ENCODE data around the gene LTBP1.
A peak's percentile ranks its signal among the peaks of the same experiment; 100 is the strongest.

The LTBP1 gene

GRCh38 chr2:33392366-33392765 lies 445.6 kb downstream of the LTBP1 start:
- TF ChIP-seq CEBPB (IDR thresholded peaks at IDR 0.05) (no peak), EP300 (IDR thresholded peaks at IDR 0.05; ENCODE audit: borderline replicate concordance) (no peak), NFIC (IDR thresholded peaks at IDR 0.05) (no peak), ZBTB7A (IDR thresholded peaks at IDR 0.05; ENCODE audit: low read depth) (no peak), EGR1 (IDR thresholded peaks at IDR 0.05) (no peak), CREB1 (IDR thresholded peaks at IDR 0.05; ENCODE audit: low read depth) (no peak), USF1 (IDR thresholded peaks at IDR 0.05) (no peak), TAF1 (IDR thresholded peaks at IDR 0.05; ENCODE audit: low read depth) (no peak)
- TF ChIP-seq, protein P1, sequence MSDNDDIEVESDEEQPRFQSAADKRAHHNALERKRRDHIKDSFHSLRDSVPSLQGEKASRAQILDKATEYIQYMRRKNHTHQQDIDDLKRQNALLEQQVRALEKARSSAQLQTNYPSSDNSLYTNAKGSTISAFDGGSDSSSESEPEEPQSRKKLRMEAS (IDR thresholded peaks at IDR 0.05), result no peak

DNA sequence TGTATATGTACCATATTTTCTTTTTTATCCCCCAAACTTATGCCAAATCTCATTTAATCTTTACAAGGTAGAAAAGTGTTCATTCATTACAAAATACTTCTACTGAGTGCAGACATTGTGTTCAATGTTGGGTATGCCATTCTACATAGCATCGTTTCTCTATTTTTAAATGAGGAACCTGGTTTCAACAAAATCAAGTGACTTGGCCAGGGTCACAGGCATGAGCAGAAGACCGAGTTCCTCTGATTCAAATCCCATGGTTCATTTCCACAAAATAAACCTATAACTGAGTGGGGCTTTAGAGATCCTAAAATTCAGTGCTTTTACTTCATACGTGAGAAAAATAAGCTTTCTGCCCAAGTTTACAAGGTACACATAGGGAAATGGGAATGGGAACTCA lies 448.3 kb downstream of the LTBP1 start:
- TF ChIP-seq, protein P1 (IDR thresholded peaks at IDR 0.05), result no peak
- no peak for TF ChIP-seq REST (IDR thresholded peaks at IDR 0.05; ENCODE audit: low read depth)
- TF ChIP-seq EP300 (IDR thresholded peaks at IDR 0.05; ENCODE audit: borderline replicate concordance), result no peak
- TF ChIP-seq USF1 (IDR thresholded peaks at IDR 0.05), result no peak
- TF ChIP-seq EGR1 (IDR thresholded peaks at IDR 0.05), result no peak
- TF ChIP-seq CREB1 (IDR thresholded peaks at IDR 0.05; ENCODE audit: low read depth), result no peak

DNA sequence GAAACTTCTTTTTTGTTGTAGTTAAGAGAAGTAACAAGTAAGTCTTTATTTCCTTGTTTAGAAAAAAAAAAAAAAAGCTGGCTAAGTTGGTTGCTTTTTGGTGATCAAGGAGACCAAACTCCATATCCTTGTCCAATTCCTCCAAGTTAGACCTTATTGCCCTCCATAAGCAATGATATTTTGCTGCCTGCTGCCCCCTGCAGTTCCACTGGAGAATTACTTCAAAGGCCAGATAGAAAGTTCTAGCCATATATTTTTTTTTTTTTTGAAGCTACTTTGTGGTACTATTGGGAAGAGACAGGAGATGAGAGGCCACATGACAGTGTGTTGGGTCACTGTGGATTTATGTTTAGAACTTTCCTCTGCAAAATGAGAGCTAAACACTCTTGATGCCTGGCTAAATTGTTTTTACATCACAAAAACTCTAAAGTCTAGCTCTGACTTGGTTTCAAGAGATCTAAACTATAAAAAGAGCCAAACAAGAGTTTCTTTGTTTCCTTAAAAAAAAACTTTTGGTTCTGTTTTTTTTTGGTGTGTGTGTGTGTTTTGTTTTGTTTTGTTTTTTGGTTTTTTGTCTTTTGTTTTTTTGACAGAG lies 449.0 kb downstream of the LTBP1 start:
- TF ChIP-seq, protein P1 (IDR thresholded peaks at IDR 0.05), result no peak
- no peak for TF ChIP-seq TCF12 (IDR thresholded peaks at IDR 0.05; ENCODE audit: low read depth)
- TF ChIP-seq YY1 (IDR thresholded peaks at IDR 0.05; ENCODE audit: low read depth), result no peak
- no peak for TF ChIP-seq CREB1 (IDR thresholded peaks at IDR 0.05; ENCODE audit: low read depth)
- TF ChIP-seq NFIC (IDR thresholded peaks at IDR 0.05), result no peak
- TF ChIP-seq TAF1 (IDR thresholded peaks at IDR 0.05; ENCODE audit: low read depth), result no peak
- peak; percentile 60 for TF ChIP-seq RAD21 (IDR thresholded peaks at IDR 0.05; ENCODE audit: low read depth)

GRCh38 chr2:33404321-33404720 lies 457.6 kb downstream of the LTBP1 start:
- TF ChIP-seq CREB1 (IDR thresholded peaks at IDR 0.05; ENCODE audit: low read depth), result no peak
- TF ChIP-seq TEAD4 (IDR thresholded peaks at IDR 0.05), result no peak
- TF ChIP-seq FOXM1 (IDR thresholded peaks at IDR 0.05; ENCODE audit: borderline replicate concordance, low read depth), result no peak
- TF ChIP-seq EP300 (IDR thresholded peaks at IDR 0.05; ENCODE audit: borderline replicate concordance), result no peak
- no peak for TF ChIP-seq ZBTB7A (IDR thresholded peaks at IDR 0.05; ENCODE audit: low read depth)
- no peak for TF ChIP-seq NFIC (IDR thresholded peaks at IDR 0.05)
- TF ChIP-seq RAD21 (IDR thresholded peaks at IDR 0.05; ENCODE audit: low read depth), result no peak
- no peak for TF ChIP-seq REST (IDR thresholded peaks at IDR 0.05; ENCODE audit: low read depth)
- TF ChIP-seq YY1 (IDR thresholded peaks at IDR 0.05; ENCODE audit: low read depth), result no peak
- no peak for TF ChIP-seq CEBPB (IDR thresholded peaks at IDR 0.05)
- no peak for TF ChIP-seq TAF1 (IDR thresholded peaks at IDR 0.05; ENCODE audit: low read depth)
- TF ChIP-seq, protein P1 (IDR thresholded peaks at IDR 0.05), result no peak
- TF ChIP-seq EGR1 (IDR thresholded peaks at IDR 0.05), result no peak
- TF ChIP-seq USF1 (IDR thresholded peaks at IDR 0.05), result no peak

DNA sequence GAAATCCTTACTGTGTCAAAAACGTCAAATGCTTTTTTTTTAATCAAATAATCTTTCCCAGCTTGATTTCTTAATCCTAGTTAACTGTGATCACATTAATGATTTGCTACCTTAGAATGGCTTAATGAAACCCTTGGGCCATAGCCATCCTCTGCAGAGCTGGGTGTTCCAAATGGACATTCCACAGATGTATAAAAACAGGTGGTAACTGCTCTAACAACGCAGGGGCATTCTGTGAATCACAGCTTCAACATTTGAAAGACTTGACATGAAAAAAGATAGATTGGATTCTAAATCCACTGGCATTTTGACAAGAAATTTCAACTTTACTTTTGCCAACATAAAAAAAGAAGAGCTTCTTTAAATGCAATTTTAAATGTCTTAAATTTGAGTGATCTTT lies 459.9 kb downstream of the LTBP1 start:
- no peak for TF ChIP-seq REST (IDR thresholded peaks at IDR 0.05; ENCODE audit: low read depth)
- TF ChIP-seq, protein P1 (IDR thresholded peaks at IDR 0.05), result no peak
- no peak for TF ChIP-seq EP300 (IDR thresholded peaks at IDR 0.05; ENCODE audit: borderline replicate concordance)
- no peak for TF ChIP-seq CEBPB (IDR thresholded peaks at IDR 0.05)
- no peak for TF ChIP-seq TCF12 (IDR thresholded peaks at IDR 0.05; ENCODE audit: low read depth)
- no peak for TF ChIP-seq TEAD4 (IDR thresholded peaks at IDR 0.05)
- TF ChIP-seq FOXM1 (IDR thresholded peaks at IDR 0.05; ENCODE audit: borderline replicate concordance, low read depth), result no peak
- no peak for TF ChIP-seq USF1 (IDR thresholded peaks at IDR 0.05)
- TF ChIP-seq RAD21 (IDR thresholded peaks at IDR 0.05; ENCODE audit: low read depth), result no peak
- no peak for TF ChIP-seq TAF1 (IDR thresholded peaks at IDR 0.05; ENCODE audit: low read depth)
- TF ChIP-seq YY1 (IDR thresholded peaks at IDR 0.05; ENCODE audit: low read depth), result no peak
- TF ChIP-seq NFIC (IDR thresholded peaks at IDR 0.05), result no peak
- no peak for TF ChIP-seq EGR1 (IDR thresholded peaks at IDR 0.05)
- TF ChIP-seq ZBTB7A (IDR thresholded peaks at IDR 0.05; ENCODE audit: low read depth), result no peak

All from Ishikawa (cell line).